ENCODE results near the gene SMYD3.

The SMYD3 gene

GRCh38 chr1:246001837-246002230 is 505.2 kb downstream of the SMYD3 start:
- DNase-seq: no peak

GRCh38 chr1:246001142-246001836 is 505.8 kb downstream of the SMYD3 start:
- no peak for DNase-seq

- no peak for DNase-seq
Measured at GRCh38 chr1:246000638-246001015, 506.5 kb downstream of the SMYD3 start.

GRCh38 chr1:245999697-246000637 is 507.1 kb downstream of the SMYD3 start:
- DNase-seq: no peak

- DNase-seq: no peak
Measured at GRCh38 chr1:245997471-245998258, 509.4 kb downstream of the SMYD3 start.

GRCh38 chr1:245996811-245997210 is 510.3 kb downstream of the SMYD3 start:
- DNase-seq: no peak

GRCh38 chr1:245995474-245995873 is 511.6 kb downstream of the SMYD3 start:
- no peak for DNase-seq

GRCh38 chr1:245991266-245991665 is 515.8 kb downstream of the SMYD3 start:
- no peak for DNase-seq

GRCh38 chr1:245990315-245991022 is 516.6 kb downstream of the SMYD3 start:
- no peak for DNase-seq

- no peak for DNase-seq
Measured at GRCh38 chr1:245988393-245989078, 518.5 kb downstream of the SMYD3 start.

- DNase-seq: no peak
Measured at GRCh38 chr1:245987997-245988392, 519.1 kb downstream of the SMYD3 start.

- DNase-seq: no peak
Measured at GRCh38 chr1:245987577-245987976, 519.5 kb downstream of the SMYD3 start.

GRCh38 chr1:245987219-245987545 is 519.9 kb downstream of the SMYD3 start:
- no peak for DNase-seq

- no peak for DNase-seq
Measured at GRCh38 chr1:245986404-245987218, 520.5 kb downstream of the SMYD3 start.

- no peak for DNase-seq
Measured at GRCh38 chr1:245984390-245985155, 522.5 kb downstream of the SMYD3 start.

- DNase-seq: no peak
Measured at GRCh38 chr1:245983294-245983967, 523.6 kb downstream of the SMYD3 start.

- DNase-seq: no peak
Measured at GRCh38 chr1:245979589-245979988, 527.5 kb downstream of the SMYD3 start.

GRCh38 chr1:245978915-245979314 is 528.2 kb downstream of the SMYD3 start:
- DNase-seq: no peak

- DNase-seq: no peak
Measured at GRCh38 chr1:245972476-245972875, 534.6 kb downstream of the SMYD3 start.

- DNase-seq: no peak
Measured at GRCh38 chr1:245971711-245972085, 535.4 kb downstream of the SMYD3 start.
